NCI-H2227 treated with DMSO at 0.1 percent for 48 hours (cell line): Measurements from ENCODE around the gene SPATA2.

Experiments used
- DNase-seq: peaks from one replicate; lab custom pipeline; 2025; lab: John Stamatoyannopoulos, UW

Gene SPATA2

DNA sequence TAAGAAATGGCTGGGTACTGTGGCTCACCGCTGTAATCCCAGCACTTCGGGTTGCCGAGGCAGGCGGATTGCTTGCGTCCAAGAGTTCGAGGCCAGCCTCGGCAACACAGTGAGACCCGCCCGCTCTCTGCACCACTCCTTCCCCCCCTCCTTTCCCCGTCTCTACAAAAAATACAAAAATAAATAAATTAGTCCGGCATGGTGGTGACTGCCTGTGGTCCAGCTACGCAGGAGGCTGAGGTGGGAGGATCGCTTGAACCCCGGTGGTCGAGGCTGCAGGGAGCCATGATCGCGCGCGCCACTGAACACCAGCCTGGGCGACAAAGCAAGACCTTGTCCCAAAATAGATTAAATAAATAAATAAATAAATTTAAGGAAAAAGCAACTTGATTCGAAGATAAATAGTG, 20.4 kb upstream of the SPATA2 start:
- no peak for DNase-seq

DNA sequence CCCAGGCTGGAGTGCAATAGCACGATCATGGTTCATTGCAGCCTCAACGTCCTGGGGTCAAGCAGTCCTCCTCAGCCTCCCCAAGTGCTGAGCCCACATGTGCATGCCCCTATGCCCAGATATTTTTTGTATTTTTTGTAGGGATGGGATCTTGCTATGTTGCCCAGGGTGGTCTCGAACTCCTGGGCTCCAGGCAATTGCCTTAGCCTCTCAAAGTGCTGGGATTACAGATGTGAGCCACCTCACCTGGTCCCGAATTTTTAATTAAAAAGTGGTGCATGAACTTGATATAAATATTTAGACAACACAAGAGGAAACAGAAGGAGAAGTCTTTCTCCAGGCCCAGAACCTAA, 13.8 kb upstream of the SPATA2 start:
- no peak for DNase-seq

DNA sequence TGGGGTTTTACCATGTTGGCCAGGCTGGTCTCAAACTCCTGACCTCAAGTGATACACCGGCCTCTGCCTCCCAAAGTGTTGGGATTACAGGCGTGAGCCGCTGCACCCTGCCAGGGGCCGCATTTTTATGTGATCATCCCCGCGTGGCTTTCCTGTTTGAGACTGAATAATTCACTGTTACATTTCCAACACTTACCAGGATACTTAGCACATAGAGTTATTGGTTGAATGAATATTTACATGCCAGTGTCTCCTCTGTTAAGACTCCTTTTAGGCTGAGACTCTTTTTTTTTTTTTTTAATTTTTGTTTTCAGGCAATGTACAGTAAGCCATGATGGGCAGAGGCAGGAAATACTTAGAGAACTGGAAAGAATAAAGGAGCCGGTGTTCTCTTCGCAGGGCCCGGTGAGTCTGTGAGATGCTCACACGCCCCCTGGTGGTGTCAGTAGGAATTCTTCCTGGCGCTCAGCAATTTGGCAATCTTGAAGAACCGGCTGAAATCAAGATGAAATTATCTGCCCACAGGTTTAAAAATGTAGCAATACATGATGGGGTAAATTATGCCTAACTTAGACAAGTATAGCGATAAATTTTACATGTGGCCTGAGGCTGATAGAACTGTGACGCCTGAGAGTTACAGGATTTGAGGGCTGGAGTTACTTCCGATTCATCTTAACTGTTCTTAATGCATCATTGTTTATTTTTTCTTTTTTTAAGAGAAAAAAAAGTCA, 13.2 kb upstream of the SPATA2 start:
- peak; percentile 83 for DNase-seq

DNA sequence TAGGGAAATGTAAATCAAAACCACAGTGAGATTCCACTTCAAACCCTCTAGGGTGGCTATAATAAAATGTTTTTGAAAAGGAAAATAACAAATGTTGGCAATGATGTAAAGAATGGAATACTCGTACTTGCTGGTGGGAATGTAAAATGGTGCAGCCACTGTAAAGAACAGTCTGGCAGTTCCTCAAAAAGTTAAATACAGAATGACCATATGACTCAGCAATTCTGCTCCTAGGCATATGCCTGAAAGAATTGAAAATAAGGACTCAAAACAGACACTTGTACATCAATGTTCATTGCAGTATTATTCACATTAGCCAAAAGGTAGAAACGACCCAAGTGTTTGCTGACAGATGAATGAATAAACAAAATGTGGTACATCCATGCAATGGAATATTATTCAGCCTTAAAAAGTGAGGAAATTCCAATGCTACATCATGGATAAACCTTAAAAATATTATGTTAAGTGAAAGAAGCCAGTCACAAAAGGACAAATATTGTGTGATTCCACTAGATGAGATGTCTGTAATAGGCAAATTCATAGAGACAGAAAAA, 10.6 kb upstream of the SPATA2 start:
- no peak for DNase-seq

DNA sequence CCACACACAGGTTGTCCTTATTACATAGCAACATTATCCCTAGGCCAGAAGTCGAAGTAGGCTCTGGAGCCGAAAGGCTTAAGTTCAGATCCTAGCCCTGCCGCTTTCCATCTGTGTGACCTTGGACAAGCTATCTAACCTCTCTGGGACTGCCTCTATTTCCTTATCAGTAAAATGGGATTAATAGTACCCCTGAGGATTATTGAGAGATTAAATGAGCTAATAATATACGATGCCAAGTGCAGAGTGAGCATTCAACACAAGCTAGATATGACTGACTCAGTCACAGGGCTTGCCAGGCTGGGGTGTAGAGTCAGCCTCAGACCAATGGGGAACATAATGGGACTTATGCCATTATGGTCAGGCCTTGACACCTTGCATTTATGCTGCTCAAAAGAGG, 8.9 kb upstream of the SPATA2 start:
- no peak for DNase-seq

DNA sequence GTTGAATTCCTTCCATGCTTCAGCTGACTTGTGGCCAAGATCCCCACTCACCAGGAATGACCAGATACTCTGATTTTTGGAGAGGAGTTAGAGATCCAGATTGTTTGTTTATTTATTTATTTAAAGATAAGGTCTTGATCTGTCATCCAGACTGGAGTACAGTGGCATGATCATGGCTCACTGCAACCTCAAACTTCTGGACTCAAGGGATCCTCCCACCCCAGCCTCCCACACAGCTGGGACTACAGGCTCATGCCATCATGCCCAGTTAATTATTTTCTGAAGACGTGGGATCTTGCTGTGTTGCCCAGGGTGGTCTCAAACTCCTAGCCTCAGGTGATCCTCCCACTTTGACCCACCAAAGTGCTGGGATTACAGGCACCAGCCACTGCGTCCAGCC, 4.1 kb upstream of the SPATA2 start:
- no peak for DNase-seq

DNA sequence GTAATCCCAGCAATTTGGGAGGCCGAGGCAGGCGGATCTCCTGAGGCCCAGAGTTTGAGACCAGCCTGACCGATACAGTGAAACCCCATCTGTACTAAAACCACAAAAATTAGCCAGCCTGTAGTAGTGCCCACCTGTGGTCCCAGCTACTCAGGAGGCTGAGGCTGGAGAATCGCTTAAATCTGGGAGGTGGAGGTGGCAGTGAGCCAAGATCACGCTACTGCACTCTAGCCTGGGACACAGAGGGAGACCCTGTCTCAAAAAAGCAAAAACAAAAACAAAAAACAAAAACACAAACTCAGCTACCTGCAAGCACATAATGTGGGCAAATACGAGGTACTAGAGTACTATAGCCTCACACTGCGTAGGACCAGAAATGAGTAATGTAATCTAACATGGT, 3.7 kb upstream of the SPATA2 start:
- DNase-seq = no peak

DNA sequence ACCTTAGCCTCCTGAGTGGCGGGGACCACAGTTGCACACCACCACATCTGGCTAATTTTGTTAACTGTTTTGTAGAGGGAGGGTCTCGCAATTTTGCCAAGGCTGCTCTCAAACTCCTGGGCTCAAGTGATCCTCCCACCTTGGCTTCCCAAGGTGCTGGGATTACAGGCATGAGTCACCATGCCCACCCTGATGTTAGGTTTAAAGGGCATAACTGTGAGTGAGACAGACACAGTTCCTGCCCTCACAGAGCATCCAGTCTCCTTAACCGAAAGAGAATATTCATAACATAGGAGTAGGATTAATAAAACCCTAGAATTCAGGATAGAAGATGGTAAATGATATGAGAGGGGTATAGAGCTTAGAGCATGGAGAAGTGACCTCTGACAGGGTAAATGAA, 3.1 kb upstream of the SPATA2 start:
- DNase-seq = no peak

DNA sequence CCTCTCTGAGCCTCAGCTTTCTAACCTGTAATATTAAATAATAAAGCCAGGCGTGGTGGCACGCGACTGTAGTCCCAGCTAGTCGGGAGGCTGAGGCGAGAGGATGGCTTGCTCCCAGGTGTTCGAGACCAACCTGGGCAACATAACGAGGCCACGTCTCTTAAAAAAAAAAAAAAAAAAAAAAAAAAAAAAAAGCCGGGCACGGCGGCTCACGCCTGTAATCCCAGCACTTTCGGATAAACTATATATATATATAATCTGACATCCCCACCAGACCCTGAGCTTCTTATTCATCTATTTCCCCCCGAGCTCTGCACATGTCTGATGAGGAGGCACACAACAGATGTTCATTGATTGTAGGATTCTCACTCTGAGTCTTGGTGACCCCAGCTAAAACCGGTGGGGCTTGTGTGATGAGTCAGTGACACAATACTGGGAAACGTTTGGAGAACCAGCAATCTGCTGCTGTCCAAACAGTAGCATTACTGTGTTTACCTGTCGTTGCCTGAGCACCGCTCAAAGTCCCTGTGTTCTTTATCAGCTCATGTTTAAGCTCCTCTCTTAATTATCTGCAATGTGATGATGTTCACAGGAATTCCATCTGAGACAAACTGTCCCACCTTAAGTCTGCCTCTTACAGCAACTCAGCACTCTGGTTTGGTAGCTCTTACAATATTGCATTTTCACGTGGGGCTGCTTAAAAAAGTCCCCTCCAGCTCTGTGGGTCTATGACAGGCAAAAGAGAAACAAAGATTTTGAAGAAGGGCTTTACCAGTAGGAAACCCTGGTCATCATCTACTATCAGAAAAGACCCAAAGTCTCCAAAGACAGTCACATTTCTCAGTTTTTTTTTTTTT, 1.0 kb upstream of the SPATA2 start:
- no peak for DNase-seq

DNA sequence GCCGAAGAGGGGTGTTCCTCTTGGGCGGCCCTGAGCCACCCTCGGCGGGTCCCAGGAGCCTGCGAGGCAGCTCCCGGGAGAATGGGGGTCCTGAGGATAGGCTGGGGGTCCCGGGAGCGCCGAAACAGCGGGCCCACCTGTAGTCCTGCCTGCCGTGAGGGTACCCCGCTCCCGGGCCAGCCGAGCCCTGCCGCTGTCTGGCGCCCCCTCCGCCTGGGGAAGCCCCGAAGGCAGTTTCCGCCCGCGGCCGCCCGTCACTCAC, 280 bp downstream of the SPATA2 start:
- no peak for DNase-seq

DNA sequence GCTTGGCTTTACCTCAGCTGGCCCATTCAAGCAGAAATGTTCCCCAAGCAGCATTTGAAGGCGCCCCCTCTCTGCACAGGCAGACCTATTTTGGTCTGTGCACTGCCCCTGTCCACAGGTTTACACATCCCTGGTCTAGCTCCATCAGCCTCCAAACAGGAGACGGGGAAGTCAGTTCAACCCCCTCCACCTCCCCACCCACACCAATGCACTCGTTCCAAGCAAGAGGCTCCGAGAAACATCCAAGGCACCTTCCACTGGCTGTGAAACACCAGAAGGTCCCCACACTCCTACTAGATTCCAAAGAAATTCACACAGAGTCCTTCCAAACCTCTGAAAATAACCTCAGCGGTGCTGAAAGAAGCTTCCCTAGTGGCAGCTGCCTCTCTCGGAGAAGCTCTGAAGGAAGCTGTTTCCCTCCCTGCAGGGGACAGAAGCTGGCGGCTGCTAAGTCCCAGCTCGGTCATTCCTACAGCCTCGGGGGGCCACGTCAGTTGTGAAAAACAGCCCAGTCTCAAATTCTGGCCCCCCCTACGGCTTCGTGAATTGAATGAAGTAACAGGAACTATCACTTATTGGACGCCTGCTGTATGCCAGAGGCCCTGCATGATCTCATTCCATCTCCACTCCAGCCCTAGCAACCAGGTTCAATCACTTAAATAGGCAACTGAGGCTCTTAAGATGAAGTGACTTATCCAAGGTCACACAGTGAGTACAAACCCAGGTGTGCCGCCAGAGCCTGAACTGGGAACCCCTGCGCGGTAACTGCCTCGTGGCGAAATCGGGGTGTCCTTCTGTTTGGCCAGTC, 815 bp downstream of the SPATA2 start:
- DNase-seq = no peak

DNA sequence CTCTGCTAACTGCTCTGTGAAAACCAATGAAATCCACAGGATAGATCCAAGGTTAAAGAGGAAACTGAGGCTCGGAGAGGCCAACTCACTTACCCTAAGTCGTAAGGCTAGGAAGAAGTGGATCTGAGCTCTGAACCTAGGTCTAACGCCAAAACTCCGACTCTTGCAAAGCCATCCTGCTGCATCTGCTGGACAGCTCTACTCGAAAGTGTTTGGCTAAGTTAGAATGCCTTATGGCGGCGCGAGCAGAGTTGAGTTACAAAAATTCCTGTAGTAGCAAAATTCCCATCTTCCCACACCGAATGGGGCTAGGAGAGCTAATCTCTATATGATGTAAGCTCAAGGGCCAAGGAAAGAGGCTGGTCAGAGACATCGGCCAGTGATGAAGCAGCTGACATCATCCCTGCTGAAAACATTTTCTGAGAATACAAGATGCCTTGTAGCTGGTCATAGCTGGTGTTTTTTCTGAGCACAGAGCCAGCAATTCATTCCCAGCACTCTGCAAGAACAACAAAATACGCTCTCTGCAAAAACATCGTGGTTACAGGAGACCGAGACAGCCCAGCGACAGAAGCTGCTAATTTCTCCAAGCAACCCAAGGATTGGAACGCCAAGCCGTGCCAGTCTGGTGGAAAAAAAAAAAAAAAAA, 1.8 kb downstream of the SPATA2 start:
- DNase-seq = no peak

DNA sequence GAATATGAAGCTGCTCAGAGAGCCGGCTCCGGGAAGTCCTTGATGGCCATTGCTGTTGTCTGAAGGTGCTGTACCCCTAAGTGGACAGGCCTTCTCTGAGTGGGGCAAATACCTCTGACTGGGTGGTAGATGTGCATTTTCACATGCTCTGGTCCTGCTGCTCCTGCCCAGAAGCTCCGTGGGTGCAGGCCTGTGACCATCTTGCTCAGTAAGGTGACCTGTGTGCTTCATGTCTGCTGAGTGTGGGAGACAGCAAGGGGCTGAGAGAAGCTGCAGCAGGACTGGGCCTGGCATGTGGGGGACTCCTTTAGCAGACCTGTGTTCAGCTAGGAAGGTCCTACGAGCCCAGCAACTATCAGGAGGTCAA, 5.0 kb downstream of the SPATA2 start:
- no peak for DNase-seq

DNA sequence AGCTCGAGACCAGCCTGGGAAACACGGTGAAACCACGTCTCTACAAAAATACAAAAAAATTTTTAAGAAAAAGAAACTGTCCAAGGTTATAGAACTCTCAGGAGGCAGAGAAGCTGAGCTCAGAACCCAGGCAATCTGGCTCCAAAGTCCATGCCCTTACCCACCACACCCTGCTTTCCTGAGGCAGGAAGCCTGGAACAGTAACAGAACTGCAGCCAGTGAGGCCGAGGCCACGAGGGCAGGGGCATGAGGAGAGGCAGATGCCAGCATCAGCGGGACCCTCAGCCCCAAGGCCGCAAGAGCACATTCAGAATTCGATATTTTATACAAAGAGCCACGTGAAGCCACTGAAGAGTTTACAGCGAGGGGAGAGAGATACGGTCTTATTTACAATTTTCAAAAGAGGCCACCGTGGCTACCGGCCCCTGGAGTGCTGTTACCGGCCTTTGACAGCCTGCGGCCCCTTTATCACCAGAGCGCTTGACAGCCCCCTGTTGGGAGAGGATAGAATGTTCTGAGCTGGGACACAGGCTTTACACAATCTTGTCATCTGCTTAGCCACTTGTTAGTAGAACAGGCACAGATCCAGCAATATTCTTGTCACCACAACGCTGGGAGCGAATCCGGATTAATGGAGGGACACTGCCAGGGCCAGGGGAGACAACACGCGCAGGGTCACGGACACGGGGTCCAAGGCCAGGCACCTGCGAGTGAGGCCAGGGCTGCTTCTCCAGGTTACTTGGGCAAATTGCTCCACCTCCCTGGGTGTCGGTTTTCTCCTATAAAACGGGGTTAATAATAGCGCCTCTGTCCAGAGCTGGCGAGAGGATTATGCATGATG, 5.6 kb downstream of the SPATA2 start:
- DNase-seq = peak; percentile 19

DNA sequence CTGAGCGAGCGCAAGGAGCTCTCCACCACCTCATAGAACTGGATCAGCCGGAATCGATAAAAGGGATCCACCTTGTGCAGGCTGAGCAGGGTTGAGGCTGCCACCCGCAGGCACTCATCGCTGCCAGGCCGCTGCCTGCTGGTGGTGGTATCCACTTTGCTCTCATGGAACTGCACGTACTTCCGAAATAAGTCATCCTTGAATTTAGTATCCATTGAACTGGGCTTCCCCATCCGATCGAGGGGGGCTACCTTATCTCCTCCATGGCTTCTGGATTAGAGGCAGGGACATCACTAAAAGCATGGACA, 7.1 kb downstream of the SPATA2 start:
- no peak for DNase-seq

DNA sequence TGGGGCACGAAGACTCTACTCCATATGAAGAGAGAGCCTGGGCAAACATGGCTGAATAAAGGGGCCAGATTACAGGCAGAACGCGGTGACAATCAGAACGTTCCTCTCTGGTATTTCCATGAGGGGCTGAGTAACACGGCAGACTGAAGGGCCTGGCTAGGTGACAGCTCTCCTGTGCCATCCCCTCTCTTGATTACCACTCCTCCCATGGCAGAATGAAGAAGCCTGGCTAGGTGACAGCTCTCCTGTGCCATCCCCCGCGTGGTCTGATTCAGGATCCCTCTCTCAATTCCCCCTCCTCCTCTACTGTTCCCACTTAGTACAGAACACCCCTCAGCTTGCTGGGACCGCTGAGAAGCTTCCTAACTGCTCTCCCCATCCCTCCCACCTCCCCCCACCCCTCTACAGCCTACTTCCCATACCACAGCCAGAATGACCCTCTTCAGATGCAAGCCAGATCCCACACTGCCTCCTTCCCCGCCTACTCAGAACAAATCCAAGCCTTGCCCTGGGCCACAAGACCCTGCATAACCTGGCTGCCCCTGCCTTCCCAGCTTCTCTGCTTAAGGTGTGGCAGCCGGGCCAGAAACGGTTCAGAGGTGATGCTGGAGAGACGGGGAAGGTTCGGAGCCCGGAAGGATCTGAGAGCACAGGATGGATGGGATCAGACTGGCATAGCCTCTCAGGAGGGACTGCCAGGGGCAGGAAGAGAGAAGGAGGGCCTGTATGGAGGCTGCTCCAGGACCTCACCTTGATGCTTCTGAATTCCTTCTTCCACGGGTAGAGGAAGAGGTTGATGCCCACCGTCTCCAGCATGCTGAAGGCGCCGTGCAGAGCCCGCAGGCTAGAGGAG, 7.7 kb downstream of the SPATA2 start:
- DNase-seq = no peak

DNA sequence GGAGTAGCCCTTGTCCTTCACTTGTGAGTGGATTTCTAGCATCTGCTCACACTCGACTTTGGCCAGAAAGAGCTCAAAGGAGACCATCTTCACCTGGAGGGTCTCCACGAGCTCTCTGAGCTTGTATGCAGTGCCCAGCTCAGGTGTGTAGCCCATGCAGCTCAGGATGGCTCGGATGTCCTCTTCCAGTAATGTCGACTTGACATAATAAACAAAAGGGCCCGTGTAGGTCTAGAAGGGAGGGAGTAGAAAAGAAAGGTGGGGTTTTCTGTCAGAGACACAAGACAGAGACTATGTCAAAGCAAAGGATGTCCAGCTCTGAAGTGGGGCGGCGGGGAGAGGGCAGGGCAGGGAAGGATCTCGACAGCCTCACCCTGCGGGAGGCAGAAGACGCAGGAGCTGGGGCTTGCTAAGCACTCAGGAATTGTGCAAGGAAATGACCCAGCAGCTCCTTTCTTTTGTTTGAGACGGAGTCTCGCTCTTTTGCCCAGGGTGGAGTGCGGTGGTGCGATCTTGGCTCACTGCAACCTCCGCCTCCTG, 8.6 kb downstream of the SPATA2 start:
- DNase-seq = no peak

DNA sequence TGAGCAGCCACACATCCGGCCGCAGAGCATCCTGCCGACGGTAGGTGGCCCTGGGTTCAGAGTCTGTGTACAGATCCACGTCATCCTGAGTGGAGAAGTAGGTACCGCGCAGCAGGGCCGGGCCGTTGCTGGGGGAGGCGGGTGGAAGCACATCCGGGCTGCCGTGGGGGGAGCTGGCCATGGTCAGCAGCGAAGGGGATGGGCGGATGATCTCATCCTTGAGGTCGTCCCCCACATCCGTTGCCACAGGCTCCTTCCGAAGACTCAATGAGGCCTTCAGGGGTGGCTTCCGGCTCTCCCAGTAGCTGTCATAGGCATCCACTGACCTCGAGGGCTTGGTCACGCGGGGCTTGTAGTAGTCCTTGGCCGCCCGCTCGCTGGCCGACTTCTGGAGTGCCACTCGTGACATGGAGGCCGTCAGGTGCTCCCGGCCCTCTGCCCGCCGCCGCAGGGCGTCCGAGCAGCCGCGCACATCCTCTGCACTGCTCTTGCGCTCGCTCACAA, 9.2 kb downstream of the SPATA2 start:
- DNase-seq = no peak

DNA sequence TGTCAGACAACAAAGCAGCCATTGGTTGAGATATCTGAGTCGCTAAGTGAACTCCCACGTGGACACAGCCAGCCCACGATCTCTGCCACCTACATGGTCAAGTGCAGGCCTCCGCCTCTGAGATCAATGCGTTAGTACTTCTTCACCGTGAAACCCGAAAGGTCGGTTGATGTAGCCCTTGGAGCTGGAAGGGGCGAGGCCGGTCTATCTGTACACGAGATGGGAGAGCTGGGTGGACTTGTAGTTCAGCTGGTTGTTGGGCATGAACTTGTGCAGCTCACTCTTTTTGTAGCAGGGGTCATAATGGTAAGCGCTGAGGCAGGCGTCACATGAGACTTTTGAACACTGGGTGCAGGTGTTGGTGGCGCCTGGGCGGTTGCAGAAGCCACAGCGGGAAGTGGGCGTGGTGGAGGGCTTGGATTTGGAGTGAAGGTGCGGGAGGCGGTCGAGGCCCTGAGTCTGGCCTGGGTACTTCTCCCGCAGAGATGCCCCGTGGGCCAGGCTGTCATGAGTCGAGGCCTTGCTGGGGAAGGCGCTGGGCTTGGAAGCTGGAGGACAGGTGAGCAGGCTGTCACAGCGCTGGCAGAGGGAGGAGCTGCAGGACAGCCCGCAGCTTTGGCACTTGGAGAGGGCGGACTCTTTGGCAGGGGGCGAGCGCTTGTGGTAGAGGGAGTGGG, 9.8 kb downstream of the SPATA2 start:
- no peak for DNase-seq
